Stimulated activated effector memory CD8-positive, alpha-beta T cell treated with anti-CD3 and anti-CD28 coated beads, Interleukin-12 subunit alpha, Interleukin-12 subunit beta, amount 100 ng/mL, for 72 hours (primary cell): ENCODE results near the gene SUGP1.

Experiments
- ATAC-seq: fragments of 150-1000 bp; cut with Tn5 transposase; 2 replicates; pipeline ENCODE4 v1.10.0; 2021
- DNase-seq, 2 donors: peaks; one replicate each; pipeline ENCODE4 v3.0.0; 2021 to 2022; ENCODE audit warnings: low spot score in 2 of 2
- H3K27ac Mint-ChIP-seq: one replicate; pipeline ENCODE4 v1.8.0; 2022; ENCODE audit warnings: mild to moderate bottlenecking, mixed read lengths
- H3K36me3 Mint-ChIP-seq: one replicate; pipeline ENCODE4 v1.8.0; 2022; ENCODE audit warnings: mild to moderate bottlenecking, mixed read lengths
- H3K4me1 Mint-ChIP-seq: one replicate; pipeline ENCODE4 v1.8.0; 2022; ENCODE audit warnings: mixed read lengths
- H3K4me3 Mint-ChIP-seq: one replicate; pipeline ENCODE4 v1.8.0; 2022; ENCODE audit warnings: mild to moderate bottlenecking, mixed read lengths
- H3K9me3 Mint-ChIP-seq: one replicate; pipeline ENCODE4 v1.8.0; 2022; ENCODE audit warnings: mixed read lengths

Gene SUGP1

GRCh38 chr19:19296953-19297689, 23.2 kb downstream of the SUGP1 start:
- H3K36me3 Mint-ChIP-seq: peaks cover 71% of the 10 kb centered on the region
- H3K9me3 Mint-ChIP-seq: no peaks in the 10 kb centered on the region
- no peak overlapping the region for H3K4me3 Mint-ChIP-seq
- no peak for DNase-seq
- no peak for ATAC-seq
- H3K4me1 Mint-ChIP-seq: no peaks in the 10 kb centered on the region
- peak overlapping the region; percentile 11 for H3K27ac Mint-ChIP-seq

GRCh38 chr19:19294914-19295313, 25.4 kb downstream of the SUGP1 start:
- Mint-ChIP-seq H3K9me3 (no peaks in the 10 kb centered on the region), H3K4me3 (no peak overlapping the region), H3K36me3 (peaks cover 83% of the 10 kb centered on the region), H3K27ac (peak overlapping the region; percentile 26), H3K4me1 (no peaks in the 10 kb centered on the region)
- DNase-seq: no peak
- no peak for ATAC-seq

GRCh38 chr19:19292607-19293006, 27.7 kb downstream of the SUGP1 start:
- Mint-ChIP-seq H3K36me3 (peaks cover 83% of the 10 kb centered on the region), H3K9me3 (no peaks in the 10 kb centered on the region), H3K4me3 (no peak overlapping the region), H3K27ac (no peak overlapping the region), H3K4me1 (no peaks in the 10 kb centered on the region)
- no peak for DNase-seq
- no peak for ATAC-seq

GRCh38 chr19:19285686-19286085, 34.6 kb downstream of the SUGP1 start:
- Mint-ChIP-seq H3K4me3 (no peak overlapping the region), H3K9me3 (no peaks in the 10 kb centered on the region), H3K27ac (no peak overlapping the region), H3K4me1 (no peaks in the 10 kb centered on the region), H3K36me3 (peaks cover 88% of the 10 kb centered on the region)
- ATAC-seq: no peak
- no peak for DNase-seq

- no peaks in the 10 kb centered on the region for H3K4me1 Mint-ChIP-seq
- H3K36me3 Mint-ChIP-seq: peaks cover 61% of the 10 kb centered on the region
- no peaks in the 10 kb centered on the region for H3K9me3 Mint-ChIP-seq
- no peak overlapping the region for H3K4me3 Mint-ChIP-seq
- no peak for DNase-seq
- H3K27ac Mint-ChIP-seq: no peak overlapping the region
- ATAC-seq: no peak
Measured at GRCh38 chr19:19280561-19280960, 39.7 kb downstream of the SUGP1 start.

GRCh38 chr19:19279853-19280252, 40.5 kb downstream of the SUGP1 start:
- Mint-ChIP-seq H3K9me3 (no peaks in the 10 kb centered on the region), H3K27ac (no peak overlapping the region), H3K4me3 (no peak overlapping the region), H3K4me1 (no peaks in the 10 kb centered on the region), H3K36me3 (peaks cover 55% of the 10 kb centered on the region)
- DNase-seq (no peak), ATAC-seq (no peak)

GRCh38 chr19:19279062-19279612, 41.2 kb downstream of the SUGP1 start:
- Mint-ChIP-seq H3K36me3 (peaks cover 50% of the 10 kb centered on the region), H3K4me3 (no peak overlapping the region), H3K27ac (no peak overlapping the region), H3K9me3 (no peaks in the 10 kb centered on the region), H3K4me1 (peaks cover 1% of the 10 kb centered on the region)
- ATAC-seq: no peak
- DNase-seq: no peak

GRCh38 chr19:19278315-19278714, 42.0 kb downstream of the SUGP1 start:
- ATAC-seq: no peak
- Mint-ChIP-seq H3K27ac (no peak overlapping the region), H3K4me1 (peaks cover 9% of the 10 kb centered on the region), H3K36me3 (peaks cover 46% of the 10 kb centered on the region), H3K4me3 (no peak overlapping the region), H3K9me3 (no peaks in the 10 kb centered on the region)
- no peak for DNase-seq

GRCh38 chr19:19276851-19277250, 43.5 kb downstream of the SUGP1 start:
- Mint-ChIP-seq H3K36me3 (peaks cover 31% of the 10 kb centered on the region), H3K4me1 (peaks cover 12% of the 10 kb centered on the region), H3K27ac (no peak overlapping the region), H3K9me3 (no peaks in the 10 kb centered on the region), H3K4me3 (no peak overlapping the region)
- no peak for DNase-seq
- no peak for ATAC-seq

GRCh38 chr19:19276386-19276785, 43.9 kb downstream of the SUGP1 start:
- Mint-ChIP-seq H3K9me3 (no peaks in the 10 kb centered on the region), H3K4me1 (peaks cover 16% of the 10 kb centered on the region), H3K36me3 (peaks cover 29% of the 10 kb centered on the region), H3K4me3 (no peak overlapping the region), H3K27ac (no peak overlapping the region)
- DNase-seq (no peak), ATAC-seq (no peak)

GRCh38 chr19:19274716-19275565, 45.4 kb downstream of the SUGP1 start:
- Mint-ChIP-seq H3K4me1 (peaks cover 17% of the 10 kb centered on the region), H3K4me3 (no peak overlapping the region), H3K9me3 (no peaks in the 10 kb centered on the region), H3K36me3 (peaks cover 17% of the 10 kb centered on the region), H3K27ac (no peak overlapping the region)
- DNase-seq (no peak), ATAC-seq (peak; percentile 11)

GRCh38 chr19:19274146-19274545, 46.2 kb downstream of the SUGP1 start:
- no peak overlapping the region for H3K4me3 Mint-ChIP-seq
- no peaks in the 10 kb centered on the region for H3K9me3 Mint-ChIP-seq
- peak overlapping the region; percentile 87 for H3K27ac Mint-ChIP-seq
- H3K36me3 Mint-ChIP-seq: peaks cover 17% of the 10 kb centered on the region
- peaks cover 17% of the 10 kb centered on the region for H3K4me1 Mint-ChIP-seq
- ATAC-seq (no peak), DNase-seq (no peak)

GRCh38 chr19:19271828-19272599, 48.3 kb downstream of the SUGP1 start:
- no peak for ATAC-seq
- H3K4me3 Mint-ChIP-seq: no peak overlapping the region
- peaks cover 17% of the 10 kb centered on the region for H3K36me3 Mint-ChIP-seq
- H3K4me1 Mint-ChIP-seq: peaks cover 17% of the 10 kb centered on the region
- H3K27ac Mint-ChIP-seq: no peak overlapping the region
- DNase-seq: no peak
- H3K9me3 Mint-ChIP-seq: no peaks in the 10 kb centered on the region

GRCh38 chr19:19270749-19271571, 49.3 kb downstream of the SUGP1 start:
- no peak overlapping the region for H3K4me3 Mint-ChIP-seq
- peaks cover 17% of the 10 kb centered on the region for H3K4me1 Mint-ChIP-seq
- no peak for ATAC-seq
- no peak for DNase-seq
- no peak overlapping the region for H3K27ac Mint-ChIP-seq
- no peaks in the 10 kb centered on the region for H3K9me3 Mint-ChIP-seq
- peaks cover 7% of the 10 kb centered on the region for H3K36me3 Mint-ChIP-seq
